HG03039 (cell line): ENCODE measurements around the gene MND1.

Source experiments
- ATAC-seq: cut with Tn5 transposase; IDR thresholded peaks from one replicate; pipeline ENCODE4 v1.9.1; 2021; ENCODE audit warnings: mild to moderate bottlenecking, moderate library complexity; ENCODE audit not compliant: unreplicated experiment

The MND1 gene, protein sequence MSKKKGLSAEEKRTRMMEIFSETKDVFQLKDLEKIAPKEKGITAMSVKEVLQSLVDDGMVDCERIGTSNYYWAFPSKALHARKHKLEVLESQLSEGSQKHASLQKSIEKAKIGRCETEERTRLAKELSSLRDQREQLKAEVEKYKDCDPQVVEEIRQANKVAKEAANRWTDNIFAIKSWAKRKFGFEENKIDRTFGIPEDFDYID

DNA sequence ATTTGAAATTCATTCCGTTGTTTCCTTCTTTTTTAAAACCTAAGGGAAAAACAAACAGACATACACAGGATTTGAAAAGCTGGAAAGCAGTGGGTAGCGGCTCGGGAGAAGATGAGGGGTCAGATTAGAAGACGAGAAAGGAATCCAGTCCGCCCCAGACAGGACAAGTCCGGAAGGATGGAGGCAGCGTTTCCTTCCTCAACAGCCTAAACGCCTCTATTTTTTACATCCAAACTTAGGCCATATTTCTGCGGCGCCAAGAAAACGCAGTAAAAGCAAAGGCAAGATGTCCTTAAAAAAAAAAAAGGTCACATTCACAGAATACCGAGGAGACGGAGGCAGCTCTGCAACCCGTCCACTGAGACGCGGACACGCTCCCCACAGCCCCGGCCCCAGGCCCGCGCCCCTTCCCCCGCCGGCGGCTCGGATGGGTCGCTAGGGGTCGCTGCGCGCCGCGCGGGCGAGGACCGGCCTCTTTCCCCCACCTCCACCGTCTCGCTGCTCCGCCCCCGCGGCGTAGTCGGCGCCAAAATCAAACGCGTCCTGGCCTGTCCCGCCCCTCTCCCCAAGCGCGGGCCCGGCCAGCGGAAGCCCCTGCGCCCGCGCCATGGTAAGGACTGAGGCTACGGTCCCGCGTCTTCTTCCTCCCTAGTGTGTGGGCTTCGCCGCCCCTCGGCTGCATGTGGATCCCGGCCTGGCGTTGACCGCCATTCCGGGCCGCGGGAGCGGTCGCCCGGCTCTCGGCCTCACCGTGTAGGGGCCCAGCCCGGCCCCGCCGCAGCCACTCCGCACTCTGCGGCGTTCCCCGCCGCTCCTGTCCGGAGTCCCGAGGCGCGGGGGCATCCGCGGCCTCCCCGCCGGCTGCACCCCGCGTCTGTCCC lies at the start of gene MND1:
Gene MND1, plus strand, starts transcription at position 558 of the 881 bp plus-strand sequence. Its CDS starts 50 bp downstream, at position 608.
- peak; percentile 86 for ATAC-seq

- no peak for ATAC-seq
Observed at GRCh38 chr4:153295131-153295755, 49.2 kb upstream of the MND1 start.

DNA sequence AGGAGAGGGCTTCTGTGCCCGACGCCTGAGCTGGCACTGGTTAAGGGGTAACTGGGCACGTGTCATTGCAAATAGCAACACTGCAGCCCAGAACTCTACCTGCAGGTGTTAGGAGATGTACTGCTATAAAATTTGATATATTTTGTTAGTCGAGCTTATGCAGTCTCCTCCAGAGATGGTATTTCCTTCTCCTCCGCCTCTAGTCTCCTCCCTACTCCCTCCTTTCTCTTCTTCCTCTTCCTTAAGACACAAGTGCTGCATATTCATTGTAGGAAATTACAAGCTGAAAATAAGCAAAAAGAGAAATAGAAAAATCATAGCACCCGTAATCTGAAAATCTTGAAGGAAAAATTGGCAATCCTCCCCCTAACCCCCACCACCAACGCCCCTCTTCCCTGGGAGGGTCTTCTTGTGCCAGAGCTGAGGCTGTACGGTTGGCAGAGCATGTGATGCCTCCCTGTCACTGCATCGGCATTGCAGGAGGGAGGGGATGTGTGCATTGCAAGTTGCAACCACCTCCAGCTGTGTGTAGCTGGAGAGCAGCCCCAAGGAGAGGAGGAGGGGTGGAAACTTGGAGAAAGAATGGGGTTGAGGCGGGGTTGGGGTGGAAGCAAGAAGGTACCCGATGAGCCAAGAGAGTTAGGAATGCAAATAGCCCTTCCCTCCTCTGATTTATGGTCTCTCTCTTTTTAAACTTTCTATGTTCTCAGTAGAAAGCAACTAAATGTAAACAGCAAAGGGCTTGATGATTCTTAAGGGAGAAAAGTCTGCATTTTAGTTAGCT lies 48.3 kb upstream of the MND1 start:
- no peak for ATAC-seq

- ATAC-seq, result no peak
Observed at GRCh38 chr4:153297116-153297515, 47.4 kb upstream of the MND1 start.

- ATAC-seq, result no peak
Observed at GRCh38 chr4:153310793-153311192, 33.7 kb upstream of the MND1 start.

- no peak for ATAC-seq
Observed at GRCh38 chr4:153314915-153315314, 29.6 kb upstream of the MND1 start.

DNA sequence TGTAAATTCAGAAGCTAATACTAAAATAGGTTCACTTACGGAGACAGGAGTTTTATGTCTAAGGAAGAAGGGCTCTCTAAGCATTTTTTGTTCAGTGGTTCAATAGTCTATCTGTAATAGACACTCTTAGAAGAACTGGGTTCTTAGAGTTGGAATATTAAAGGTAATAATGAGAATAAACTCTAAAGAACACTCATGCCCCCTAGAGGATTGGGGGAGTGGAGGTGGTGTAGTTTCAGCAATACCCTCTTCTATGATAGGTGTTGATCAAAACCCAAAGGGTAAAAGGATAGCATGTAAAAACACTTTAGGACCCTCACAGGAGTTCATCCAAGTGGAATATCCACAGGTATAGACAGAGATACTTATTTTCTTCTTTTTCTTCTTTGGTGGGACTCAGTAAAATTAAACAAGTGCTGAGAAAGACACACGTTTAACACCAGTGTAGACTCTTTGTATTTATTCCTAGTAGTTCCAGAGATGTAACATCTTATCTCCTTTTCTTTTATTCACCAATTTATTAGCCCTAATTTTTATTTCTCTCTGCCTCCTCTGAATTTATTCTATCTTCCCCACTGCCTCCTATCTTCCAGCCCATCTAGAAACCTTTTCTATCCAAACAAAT lies 25.7 kb upstream of the MND1 start:
- ATAC-seq, result no peak

GRCh38 chr4:153322791-153323190 lies 21.7 kb upstream of the MND1 start:
- ATAC-seq, result no peak

GRCh38 chr4:153324046-153324445 lies 20.4 kb upstream of the MND1 start:
- no peak for ATAC-seq

GRCh38 chr4:153325558-153325957 lies 18.9 kb upstream of the MND1 start:
- ATAC-seq, result no peak

DNA sequence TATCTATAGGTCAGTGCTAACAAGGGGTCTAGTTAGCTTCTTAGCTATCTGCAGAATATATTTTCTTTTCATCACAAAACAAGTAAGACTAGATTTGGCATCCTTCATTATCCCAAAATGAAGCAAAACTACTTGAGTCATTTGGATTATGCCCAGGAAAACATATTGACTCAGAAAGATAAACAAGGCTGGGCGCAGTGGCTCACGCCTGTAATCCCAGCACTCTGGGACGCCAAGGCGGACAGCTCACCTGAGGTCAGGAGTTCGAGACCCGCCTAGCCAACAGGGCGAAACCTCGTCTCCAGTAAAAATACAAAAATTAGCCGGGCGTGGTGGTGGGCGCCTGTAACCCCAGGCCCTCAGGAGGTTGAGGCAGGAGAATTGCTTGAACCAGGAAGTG lies 18.0 kb upstream of the MND1 start:
- ATAC-seq, result no peak

GRCh38 chr4:153327247-153327646 lies 17.2 kb upstream of the MND1 start:
- no peak for ATAC-seq

DNA sequence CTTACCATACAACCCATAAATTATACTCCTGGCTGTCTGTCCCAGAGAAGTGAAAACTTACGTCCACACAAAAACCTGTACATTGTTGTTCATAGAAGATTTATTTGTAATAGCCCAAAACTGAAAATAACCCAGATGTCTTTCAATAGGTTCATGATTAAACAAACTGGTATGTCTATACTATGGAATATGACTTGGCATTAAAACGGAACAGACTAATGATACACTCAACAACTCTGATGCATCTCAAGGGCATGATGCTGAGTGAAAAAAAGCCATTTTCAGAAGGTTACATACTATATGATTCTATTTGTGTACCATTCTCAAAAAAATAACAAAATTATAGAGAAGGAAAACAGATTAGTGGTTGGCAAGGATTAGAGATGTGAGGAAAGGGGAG lies 11.6 kb upstream of the MND1 start:
- ATAC-seq, result no peak

- no peak for ATAC-seq
Observed at GRCh38 chr4:153333874-153334273, 10.6 kb upstream of the MND1 start.

- no peak for ATAC-seq
Observed at GRCh38 chr4:153335665-153336064, 8.8 kb upstream of the MND1 start.

GRCh38 chr4:153337686-153338085 lies 6.8 kb upstream of the MND1 start:
- no peak for ATAC-seq

DNA sequence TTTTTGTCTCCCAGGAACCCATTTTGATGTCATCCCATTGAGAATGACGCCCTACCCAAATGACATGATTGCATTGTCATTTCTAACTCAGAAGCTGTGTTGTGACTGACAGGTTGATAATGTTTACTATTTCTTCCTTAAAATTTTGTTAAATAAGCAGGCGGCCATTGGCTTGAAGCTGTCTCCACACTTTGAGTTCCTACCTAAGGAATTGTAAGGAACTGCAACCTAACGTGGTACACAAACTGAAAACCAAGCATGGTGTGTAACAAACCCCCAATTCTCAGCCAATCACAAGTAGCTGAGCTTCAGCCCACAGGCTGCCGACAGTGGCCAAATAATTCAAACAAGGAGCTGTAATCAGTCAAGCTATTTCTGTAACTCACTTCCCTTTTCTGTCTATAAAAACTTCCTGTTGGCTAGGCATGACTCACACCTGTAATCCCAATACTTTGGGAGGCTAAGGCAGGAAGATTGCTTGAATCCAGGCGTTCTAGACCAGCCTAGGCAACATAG lies 2.9 kb upstream of the MND1 start:
- ATAC-seq, result no peak

DNA sequence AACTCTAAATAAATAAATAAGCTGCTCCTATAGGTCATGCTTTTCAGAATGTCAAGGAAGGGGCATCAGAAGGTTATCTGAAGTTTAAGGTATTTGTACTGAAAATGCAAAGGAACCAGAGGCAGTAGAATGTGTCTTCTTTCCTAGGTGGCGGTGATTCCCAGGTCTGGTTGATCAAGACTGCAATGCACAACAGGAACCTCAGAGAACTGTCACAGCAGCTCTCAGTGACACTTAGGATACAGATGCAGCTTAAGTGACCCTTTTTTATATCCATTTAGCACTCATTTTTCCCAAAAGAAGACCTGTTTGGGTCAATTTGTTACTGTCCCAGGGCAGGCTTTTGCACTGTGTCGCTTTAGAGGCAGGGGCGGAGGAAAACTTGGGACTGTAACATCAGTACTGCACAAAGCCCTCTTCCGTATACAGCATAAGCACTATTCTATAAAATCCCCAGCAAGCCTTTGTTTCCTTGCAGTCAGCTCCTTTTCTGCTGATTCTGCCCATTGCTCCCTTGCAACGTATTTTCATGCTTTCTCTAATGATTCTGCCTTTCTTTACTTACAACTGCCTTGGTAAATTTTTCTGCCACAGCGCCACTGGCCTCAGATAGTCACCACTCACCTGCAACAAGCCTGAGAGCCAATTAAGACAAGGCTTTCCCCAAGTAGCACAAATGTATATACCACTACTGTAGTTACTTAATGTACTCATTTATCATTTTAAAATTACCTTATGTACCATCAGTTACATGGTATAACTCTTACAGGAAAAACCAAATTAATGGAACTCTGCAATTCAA lies 1.5 kb upstream of the MND1 start:
- no peak for ATAC-seq
